OCI-LY7 (cell line): ENCODE data around the gene HSD11B1. TPM values are rescaled to one million over a fixed set of nuclear protein-coding genes. Genes with fewer than 3 reads are reported as not detected.

Experiments
- BruUV-seq: library from RNA; stranded (reverse); fragments of 400-500 nt; replicated peaks from 2 replicates; lab custom pipeline; 2021; lab: Mats Ljungman, UMichigan
- CTCF ChIA-PET: fragments of 300-600 bp; sonication (Branson Sonifier 250); formaldehyde crosslinking; loops from one replicate; lab custom pipeline; 2022; ENCODE audit warnings: antibody characterized with exemption; ENCODE audit not compliant: unreplicated experiment; lab: Charles Lee
- POLR2A ChIA-PET: fragments of 300-600 bp; sonication (Branson Sonifier 250); formaldehyde crosslinking; loops from one replicate; lab custom pipeline; 2022; ENCODE audit warnings: antibody characterized with exemption; lab: Charles Lee
- DNase-seq: peaks from one replicate; pipeline ENCODE4 v3.0.0-alpha.2; 2015; ENCODE audit warnings: low spot score
- H2AFZ ChIP-seq: fragments of 200-600 bp; sonication (generic), shearing (Covaris generic); 2 replicates; pipeline ENCODE4 v1.6.1; 2014; ENCODE audit warnings: mild to moderate bottlenecking, antibody characterized with exemption, low read length, moderate library complexity
- H3K27ac ChIP-seq: fragments of 200-600 bp; sonication (generic); 2 replicates; pipeline ENCODE4 v1.5.1; 2014; ENCODE audit warnings: mixed run types, low read depth, mild to moderate bottlenecking, moderate library complexity, low read length, inconsistent platforms; ENCODE audit not compliant: poor library complexity, severe bottlenecking
- H3K36me3 ChIP-seq: fragments of 200-600 bp; sonication (generic); 2 replicates; pipeline ENCODE4 v1.6.1; 2014; ENCODE audit warnings: mild to moderate bottlenecking, antibody characterized with exemption, low read length, moderate library complexity, mixed read lengths; ENCODE audit not compliant: insufficient read depth
- H3K4me1 ChIP-seq: fragments of 200-600 bp; sonication (generic); 2 replicates; pipeline ENCODE4 v1.5.1; 2014; ENCODE audit warnings: mild to moderate bottlenecking, low read length; ENCODE audit not compliant: insufficient read depth, poor library complexity, severe bottlenecking
- H3K4me2 ChIP-seq: fragments of 200-600 bp; sonication (generic); 2 replicates; pipeline ENCODE4 v1.6.1; 2014; ENCODE audit warnings: mild to moderate bottlenecking, low read length
- H3K4me3 ChIP-seq: fragments of 200-600 bp; sonication (generic); 2 replicates; pipeline ENCODE4 v1.5.1; 2014; ENCODE audit warnings: mild to moderate bottlenecking, low read depth, low read length; ENCODE audit not compliant: poor library complexity, severe bottlenecking
- H3K79me2 ChIP-seq: fragments of 200-600 bp; sonication (generic); 2 replicates; pipeline ENCODE4 v1.6.1; 2016; ENCODE audit warnings: low read depth, mild to moderate bottlenecking, low read length, moderate library complexity, mixed read lengths; ENCODE audit not compliant: insufficient read depth
- H3K9me2 ChIP-seq: fragments of 200-600 bp; sonication (generic); 2 replicates; pipeline ENCODE4 v1.6.1; 2016; ENCODE audit warnings: mild to moderate bottlenecking, low read length, mixed read lengths; ENCODE audit not compliant: insufficient read depth
- H3K9me3 ChIP-seq: fragments of 200-600 bp; sonication (generic); 2 replicates; pipeline ENCODE4 v1.6.1; 2014; ENCODE audit warnings: mild to moderate bottlenecking, mixed run types, low read length, mixed read lengths
- H4K20me1 ChIP-seq: fragments of 200-600 bp; sonication (generic); 2 replicates; pipeline ENCODE4 v1.6.1; 2014; ENCODE audit warnings: mild to moderate bottlenecking, antibody characterized with exemption, low read length, moderate library complexity, mixed read lengths; ENCODE audit not compliant: insufficient read depth
- EZH2phosphoT487 ChIP-seq: fragments of 200-600 bp; sonication (generic); IDR thresholded peaks from 2 replicates; pipeline ENCODE4 v1.6.1; 2018; ENCODE audit warnings: low read depth, borderline replicate concordance, mild to moderate bottlenecking, mixed run types, antibody characterized with exemption, low read length, moderate library complexity, mixed read lengths
- intact Hi-C: fragments of 100-400 bp; cut with micrococcal nuclease; formaldehyde crosslinking; loops from one replicate; pipeline ENCODE4 v1.10.0; 2022; ENCODE audit not compliant: unreplicated experiment
- total RNA-seq, 2 experiments: library from RNA; depleted of rRNA in 1 of 2; stranded (reverse); fragments of >200 nt in 1 of 2; shearing (Covaris generic) in 1 of 2; gene quantifications; 2 replicates each; pipeline ENCODE4 v1.2.3, GENCODE V29; 2014 to 2022
- TF ChIP-seq, protein P1 (sequence below): fragments of 200-600 bp; sonication (generic); conservative IDR thresholded peaks from 2 replicates; pipeline ENCODE4 v1.5.1; 2014; ENCODE audit warnings: mild to moderate bottlenecking, antibody characterized with exemption, low read length, moderate library complexity, mixed read lengths

The HSD11B1 gene
- total RNA-seq, 2 experiments from 2014 or later = not detected

DNA sequence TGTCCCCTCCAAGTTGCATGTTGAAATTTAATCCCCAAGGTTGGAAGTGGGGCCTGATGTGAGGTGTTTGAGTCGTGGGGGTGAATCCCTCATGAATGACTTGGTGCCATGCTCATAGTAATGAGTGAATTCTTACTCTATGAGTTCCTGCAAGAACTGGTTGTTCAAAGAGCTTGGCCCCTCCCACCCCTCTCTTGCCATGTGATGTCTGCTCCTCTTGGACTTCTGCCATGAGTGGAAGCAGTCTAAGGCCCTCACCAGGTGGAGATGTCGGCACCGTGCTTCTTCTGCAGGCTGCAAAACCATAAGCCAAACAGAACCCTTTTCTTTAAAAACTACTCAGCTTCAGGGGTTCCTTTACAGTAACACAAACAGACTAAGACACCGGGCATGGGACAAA, 15.2 kb upstream of the HSD11B1 start:
- H3K4me1 ChIP-seq = peaks cover 4% of the 10 kb centered on the region
- no peak overlapping the region for H2AFZ ChIP-seq
- TF ChIP-seq, protein P1, sequence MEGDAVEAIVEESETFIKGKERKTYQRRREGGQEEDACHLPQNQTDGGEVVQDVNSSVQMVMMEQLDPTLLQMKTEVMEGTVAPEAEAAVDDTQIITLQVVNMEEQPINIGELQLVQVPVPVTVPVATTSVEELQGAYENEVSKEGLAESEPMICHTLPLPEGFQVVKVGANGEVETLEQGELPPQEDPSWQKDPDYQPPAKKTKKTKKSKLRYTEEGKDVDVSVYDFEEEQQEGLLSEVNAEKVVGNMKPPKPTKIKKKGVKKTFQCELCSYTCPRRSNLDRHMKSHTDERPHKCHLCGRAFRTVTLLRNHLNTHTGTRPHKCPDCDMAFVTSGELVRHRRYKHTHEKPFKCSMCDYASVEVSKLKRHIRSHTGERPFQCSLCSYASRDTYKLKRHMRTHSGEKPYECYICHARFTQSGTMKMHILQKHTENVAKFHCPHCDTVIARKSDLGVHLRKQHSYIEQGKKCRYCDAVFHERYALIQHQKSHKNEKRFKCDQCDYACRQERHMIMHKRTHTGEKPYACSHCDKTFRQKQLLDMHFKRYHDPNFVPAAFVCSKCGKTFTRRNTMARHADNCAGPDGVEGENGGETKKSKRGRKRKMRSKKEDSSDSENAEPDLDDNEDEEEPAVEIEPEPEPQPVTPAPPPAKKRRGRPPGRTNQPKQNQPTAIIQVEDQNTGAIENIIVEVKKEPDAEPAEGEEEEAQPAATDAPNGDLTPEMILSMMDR = no peak
- TF ChIP-seq EZH2phosphoT487 = no peak
- DNase-seq = no peak
- H4K20me1 ChIP-seq = no peaks in the 10 kb centered on the region
- no peaks in the 10 kb centered on the region for H3K9me3 ChIP-seq
- no peak overlapping the region for H3K27ac ChIP-seq
- no peak overlapping the region for H3K4me2 ChIP-seq
- H3K4me3 ChIP-seq = no peak overlapping the region
- POLR2A ChIA-PET = no interaction called here
- H3K36me3 ChIP-seq = no peaks in the 10 kb centered on the region
- H3K9me2 ChIP-seq = no peaks in the 10 kb centered on the region
- intact Hi-C loops = no loop called here
- CTCF ChIA-PET = no interaction called here
- no TSS peak for BruUV-seq
- no peaks in the 10 kb centered on the region for H3K79me2 ChIP-seq

DNA sequence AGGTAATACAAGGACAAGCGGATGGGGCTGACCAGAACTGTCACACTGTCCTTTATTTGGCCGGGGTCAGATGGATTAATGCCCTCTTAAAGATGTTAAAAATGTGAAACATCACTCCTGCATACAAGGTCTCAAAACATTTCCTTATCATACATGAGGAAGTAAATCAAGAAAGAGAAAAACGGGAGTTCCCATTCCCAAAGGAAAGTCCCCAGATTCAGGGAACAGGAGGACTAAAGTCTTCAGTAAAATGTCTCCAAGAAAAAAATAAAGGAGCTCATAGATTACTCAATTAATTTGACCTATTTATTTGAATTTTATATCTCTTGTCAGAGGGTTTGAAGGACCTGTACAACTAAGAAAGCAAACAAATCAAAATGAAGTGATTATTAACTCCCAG, 13.4 kb upstream of the HSD11B1 start:
- no peak for TF ChIP-seq EZH2phosphoT487
- TF ChIP-seq, protein P1 = no peak
- no peaks in the 10 kb centered on the region for H4K20me1 ChIP-seq
- no peak overlapping the region for H3K4me3 ChIP-seq
- ChIA-PET POLR2A (no interaction called here), CTCF (no interaction called here)
- no peaks in the 10 kb centered on the region for H3K9me3 ChIP-seq
- no peaks in the 10 kb centered on the region for H3K36me3 ChIP-seq
- no peak overlapping the region for H2AFZ ChIP-seq
- no peaks in the 10 kb centered on the region for H3K4me1 ChIP-seq
- H3K27ac ChIP-seq = no peak overlapping the region
- DNase-seq = no peak
- no peak overlapping the region for H3K4me2 ChIP-seq
- no peaks in the 10 kb centered on the region for H3K79me2 ChIP-seq
- no peaks in the 10 kb centered on the region for H3K9me2 ChIP-seq
- BruUV-seq = no TSS peak
- intact Hi-C loops = loop anchor here (5.0 kb wide), 1 partner anchor 56 kb away; no protein-coding TSS in a partner anchor

DNA sequence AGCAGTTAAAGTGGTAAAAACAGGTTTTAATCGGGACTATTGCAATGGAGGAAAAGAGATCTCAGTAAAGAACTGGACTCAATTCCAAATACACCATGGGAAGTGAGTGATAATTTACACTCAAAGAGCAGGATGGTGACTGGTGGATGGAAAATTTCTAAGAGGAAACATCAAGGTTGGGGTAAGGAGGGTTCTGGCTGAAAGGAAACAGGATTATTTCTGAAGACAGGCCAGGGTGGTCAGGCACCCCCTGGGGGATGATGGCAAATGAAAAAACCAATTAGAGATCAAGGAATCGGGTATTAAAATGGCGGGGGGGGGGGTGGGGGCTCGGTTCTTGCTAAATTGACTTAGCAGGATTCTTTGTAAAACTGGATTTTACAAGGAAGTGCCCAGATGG, 12.3 kb upstream of the HSD11B1 start:
- Histone ChIP-seq H3K9me3 (no peaks in the 10 kb centered on the region), H3K36me3 (no peaks in the 10 kb centered on the region), H3K27ac (no peak overlapping the region), H3K79me2 (no peaks in the 10 kb centered on the region), H3K4me1 (no peaks in the 10 kb centered on the region), H3K4me2 (no peak overlapping the region), H2AFZ (no peak overlapping the region), H4K20me1 (no peaks in the 10 kb centered on the region), H3K4me3 (no peak overlapping the region), H3K9me2 (no peaks in the 10 kb centered on the region)
- POLR2A ChIA-PET = interaction anchor here (0.7 kb wide), 1 partner anchor 64 kb away, joined by 4 read pairs; the partner anchor contains the start of gene TRAF3IP3
- no TSS peak for BruUV-seq
- intact Hi-C loops = loop anchor here (2.0 to 5.0 kb wide), 2 partner anchors 55 to 115 kb away; no protein-coding TSS in a partner anchor
- DNase-seq = no peak
- TF ChIP-seq, protein P1 = no peak
- TF ChIP-seq EZH2phosphoT487 = no peak
- CTCF ChIA-PET = no interaction called here
